Limb (tissue), 2 donors: ENCODE measurements around the gene HILPDA.
A peak's percentile ranks its signal among the peaks of the same experiment; 100 is the strongest.
"Not testable (repeated sequence)": the region's sequence is repeated elsewhere in the genome, so short reads cannot be mapped to it uniquely, and the experiment has no call there.

Experiments used
- DNase-seq, 2 donors: peaks; one replicate each; pipeline ENCODE4 v3.0.0-alpha.2; 2016; ENCODE audit errors: extremely low spot score in 2 of 2

The HILPDA gene

GRCh38 chr7:128431221-128431620, 24.5 kb upstream of the HILPDA start:
- no peak for DNase-seq

GRCh38 chr7:128431754-128432153, 23.9 kb upstream of the HILPDA start:
- DNase-seq: no peak

GRCh38 chr7:128434413-128435326, 21.0 kb upstream of the HILPDA start:
- no peak for DNase-seq

- no peak for DNase-seq
These were observed 20.4 kb upstream of the HILPDA start for GRCh38 chr7:128435327-128435686.

GRCh38 chr7:128437426-128438332, 18.0 kb upstream of the HILPDA start:
- DNase-seq: no peak

GRCh38 chr7:128442356-128442755, 13.3 kb upstream of the HILPDA start:
- DNase-seq: no peak

- DNase-seq: no peak
These were observed 11.7 kb upstream of the HILPDA start for GRCh38 chr7:128443831-128444600.

GRCh38 chr7:128446306-128446705, 9.4 kb upstream of the HILPDA start:
- DNase-seq: peak in 1 of 2 donors; percentile 40

- no peak for DNase-seq
These were observed 7.6 kb upstream of the HILPDA start for GRCh38 chr7:128447941-128448564.

GRCh38 chr7:128448751-128449302, 6.9 kb upstream of the HILPDA start:
- DNase-seq: no peak

- DNase-seq: no peak
These were observed 5.3 kb upstream of the HILPDA start for GRCh38 chr7:128450409-128450808.

GRCh38 chr7:128450913-128451312, 4.8 kb upstream of the HILPDA start:
- no peak for DNase-seq

- no peak for DNase-seq
These were observed 3.1 kb upstream of the HILPDA start for GRCh38 chr7:128452552-128452951.

GRCh38 chr7:128453836-128454804, 1.6 kb upstream of the HILPDA start:
- DNase-seq: peak; percentile 93

GRCh38 chr7:128454808-128455542, 703 bp upstream of the HILPDA start:
- DNase-seq: no peak

GRCh38 chr7:128456255-128456725, 612 bp downstream of the HILPDA start:
- DNase-seq: no peak

GRCh38 chr7:128457385-128457784, 1.7 kb downstream of the HILPDA start:
- DNase-seq: not testable (repeated sequence)

GRCh38 chr7:128458956-128459355, 3.3 kb downstream of the HILPDA start:
- DNase-seq: no peak

- DNase-seq: peak; percentile 55 to 62
These were observed 3.8 kb downstream of the HILPDA start for GRCh38 chr7:128459394-128459878.
